Activated CD8-positive, alpha-beta memory T cell treated with anti-CD3 and anti-CD28 coated beads, Interleukin-2, amount 50 U/mL, for 24 hours (primary cell): ENCODE results near the gene CACNA1H.

Source experiments
- DNase-seq: peaks from one replicate; pipeline ENCODE4 v3.0.0-alpha.2; 2020; ENCODE audit errors: extremely low read depth

CACNA1H gene

GRCh38 chr16:1152651-1153259 is at the start of gene CACNA1H:
TSS of gene CACNA1H (plus strand) at chr16:1153106. CDS start at chr16:1153738, 632 bp downstream.
- no peak for DNase-seq

- no peak for DNase-seq
Observed at GRCh38 chr16:1103636-1103980, 49.3 kb upstream of the CACNA1H start.

GRCh38 chr16:1105888-1106620 is 46.9 kb upstream of the CACNA1H start:
- peak; percentile 5 for DNase-seq

GRCh38 chr16:1106659-1107058 is 46.2 kb upstream of the CACNA1H start:
- DNase-seq, result no peak

- DNase-seq, result no peak
Observed at GRCh38 chr16:1107141-1107540, 45.8 kb upstream of the CACNA1H start.

- DNase-seq, result no peak
Observed at GRCh38 chr16:1107731-1108130, 45.2 kb upstream of the CACNA1H start.

- no peak for DNase-seq
Observed at GRCh38 chr16:1108299-1109252, 44.3 kb upstream of the CACNA1H start.

GRCh38 chr16:1109648-1110047 is 43.3 kb upstream of the CACNA1H start:
- no peak for DNase-seq

- DNase-seq, result no peak
Observed at GRCh38 chr16:1112506-1113184, 40.3 kb upstream of the CACNA1H start.

GRCh38 chr16:1113489-1113888 is 39.4 kb upstream of the CACNA1H start:
- no peak for DNase-seq

- DNase-seq, result no peak
Observed at GRCh38 chr16:1113889-1114526, 38.9 kb upstream of the CACNA1H start.

- DNase-seq, result no peak
Observed at GRCh38 chr16:1116693-1117077, 36.2 kb upstream of the CACNA1H start.

- DNase-seq, result no peak
Observed at GRCh38 chr16:1117176-1117900, 35.6 kb upstream of the CACNA1H start.

- DNase-seq, result no peak
Observed at GRCh38 chr16:1117926-1118325, 35.0 kb upstream of the CACNA1H start.

- DNase-seq, result no peak
Observed at GRCh38 chr16:1119129-1119528, 33.8 kb upstream of the CACNA1H start.

- no peak for DNase-seq
Observed at GRCh38 chr16:1119766-1120576, 32.9 kb upstream of the CACNA1H start.

GRCh38 chr16:1120577-1120941 is 32.3 kb upstream of the CACNA1H start:
- no peak for DNase-seq

GRCh38 chr16:1121009-1121408 is 31.9 kb upstream of the CACNA1H start:
- DNase-seq, result no peak

GRCh38 chr16:1121601-1122397 is 31.1 kb upstream of the CACNA1H start:
- no peak for DNase-seq
